ENCODE measurements around the gene RFX5. TPM values are rescaled to one million over a fixed set of nuclear protein-coding genes. Genes with fewer than 3 reads are reported as not detected.

The RFX5 gene
- total RNA-seq, 6 experiments from 2014 or later, result 9.8 to 23.0 (median 16.8) TPM

DNA sequence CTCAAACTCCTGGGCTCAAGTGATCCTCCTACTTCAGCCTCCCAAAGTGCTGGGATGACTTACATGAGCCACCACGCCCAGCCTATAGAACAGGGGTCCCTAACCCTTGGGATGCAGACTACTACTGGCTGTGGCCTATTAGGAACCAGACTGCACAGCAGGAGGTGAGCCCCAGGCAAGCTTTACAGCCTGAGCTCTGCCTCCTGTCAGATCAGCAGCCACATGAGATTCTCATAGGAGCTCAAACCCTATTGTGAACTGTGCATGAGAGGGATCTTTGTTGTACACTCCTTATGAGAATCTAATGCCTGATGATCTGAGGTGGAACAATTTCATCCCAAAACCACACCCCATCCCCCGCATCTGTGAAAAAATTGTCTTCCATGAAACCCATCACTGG lies 39.0 kb upstream of the RFX5 start:
- Histone ChIP-seq H3K9me3 (no peaks in the 10 kb centered on the region), H3K4me3 (no peak overlapping the region), H3K4me1 (peaks cover 0 to 7% (median 0%) of the 10 kb centered on the region in 4 donors), H3K27me3 (no peaks in the 10 kb centered on the region), H3K36me3 (no peaks in the 10 kb centered on the region), H3K27ac (no peak overlapping the region)
- 94% methylated on average over 2 of the region's 2 CpGs for WGBS (ENCODE audit: insufficient coverage, low coverage, low lambda C conversion rate, missing lambda C conversion rate)
- ATAC-seq (no peak), DNase-seq (no peak)
- intact Hi-C loops (cut with DNase I), result no loop called here
- TF ChIP-seq POLR2A (IDR thresholded peaks at IDR 0.05), result no peak
- TF ChIP-seq, protein P1, sequence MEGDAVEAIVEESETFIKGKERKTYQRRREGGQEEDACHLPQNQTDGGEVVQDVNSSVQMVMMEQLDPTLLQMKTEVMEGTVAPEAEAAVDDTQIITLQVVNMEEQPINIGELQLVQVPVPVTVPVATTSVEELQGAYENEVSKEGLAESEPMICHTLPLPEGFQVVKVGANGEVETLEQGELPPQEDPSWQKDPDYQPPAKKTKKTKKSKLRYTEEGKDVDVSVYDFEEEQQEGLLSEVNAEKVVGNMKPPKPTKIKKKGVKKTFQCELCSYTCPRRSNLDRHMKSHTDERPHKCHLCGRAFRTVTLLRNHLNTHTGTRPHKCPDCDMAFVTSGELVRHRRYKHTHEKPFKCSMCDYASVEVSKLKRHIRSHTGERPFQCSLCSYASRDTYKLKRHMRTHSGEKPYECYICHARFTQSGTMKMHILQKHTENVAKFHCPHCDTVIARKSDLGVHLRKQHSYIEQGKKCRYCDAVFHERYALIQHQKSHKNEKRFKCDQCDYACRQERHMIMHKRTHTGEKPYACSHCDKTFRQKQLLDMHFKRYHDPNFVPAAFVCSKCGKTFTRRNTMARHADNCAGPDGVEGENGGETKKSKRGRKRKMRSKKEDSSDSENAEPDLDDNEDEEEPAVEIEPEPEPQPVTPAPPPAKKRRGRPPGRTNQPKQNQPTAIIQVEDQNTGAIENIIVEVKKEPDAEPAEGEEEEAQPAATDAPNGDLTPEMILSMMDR (IDR thresholded peaks at IDR 0.05), result no peak

- no peaks in the 10 kb centered on the region for H3K36me3 ChIP-seq
- no peaks in the 10 kb centered on the region for H3K4me1 ChIP-seq
- TF ChIP-seq POLR2A (IDR thresholded peaks at IDR 0.05), result no peak
- TF ChIP-seq, protein P1 (IDR thresholded peaks at IDR 0.05), result no peak
- DNase-seq (no peak), ATAC-seq (no peak)
- H3K9me3 ChIP-seq, result no peaks in the 10 kb centered on the region
- no peak overlapping the region for H3K27ac ChIP-seq
- intact Hi-C loops (cut with DNase I), result no loop called here
- no peaks in the 10 kb centered on the region for H3K27me3 ChIP-seq
- H3K4me3 ChIP-seq, result no peak overlapping the region
- WGBS (ENCODE audit: insufficient coverage, low coverage, low lambda C conversion rate, missing lambda C conversion rate), result 84% methylated on average over 2 of the region's 3 CpGs
These were observed 37.5 kb upstream of the RFX5 start for GRCh38 chr1:151384584-151384983.

DNA sequence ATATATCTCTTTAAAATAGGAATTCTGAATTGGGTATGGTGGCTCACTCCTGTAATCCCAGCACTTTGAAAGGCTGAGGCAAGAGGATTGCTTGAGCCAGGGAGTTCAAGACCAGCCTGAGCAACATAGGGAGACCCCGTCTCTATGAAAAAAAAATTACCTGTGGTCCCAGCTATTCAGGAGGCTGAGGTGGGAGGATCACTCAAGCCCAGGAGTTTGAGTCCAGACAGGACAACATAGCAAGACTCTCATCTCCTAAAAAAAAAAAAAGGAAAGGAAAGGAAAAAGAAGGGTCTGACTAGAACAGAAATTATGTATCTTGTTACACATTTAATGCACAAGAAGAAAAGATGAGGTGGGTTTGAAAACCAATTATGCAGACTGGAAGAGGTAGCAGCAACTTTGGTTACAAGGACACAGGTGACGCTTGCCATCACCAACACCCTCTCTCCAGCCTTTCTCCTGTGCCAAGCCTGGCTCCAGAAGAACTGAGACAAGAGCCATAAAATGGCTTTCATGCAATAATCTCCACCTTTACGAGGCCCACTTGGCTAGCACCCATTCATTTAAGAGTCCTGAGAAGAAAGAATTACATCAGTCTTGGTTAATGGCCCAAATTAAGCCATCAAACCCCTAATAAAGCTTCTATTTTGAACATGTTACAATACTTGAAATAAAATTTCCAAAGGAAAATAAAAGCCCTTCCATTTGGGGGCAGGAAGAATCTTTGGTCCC lies 30.3 kb upstream of the RFX5 start:
- no peak for ATAC-seq
- Histone ChIP-seq H3K27me3 (no peaks in the 10 kb centered on the region), H3K27ac (no peak overlapping the region), H3K4me3 (no peak overlapping the region), H3K36me3 (no peaks in the 10 kb centered on the region), H3K4me1 (peaks cover 0 to 6% (median 2%) of the 10 kb centered on the region in 4 donors), H3K9me3 (no peaks in the 10 kb centered on the region)
- no peak for TF ChIP-seq POLR2A (IDR thresholded peaks at IDR 0.05)
- TF ChIP-seq, protein P1 (IDR thresholded peaks at IDR 0.05), result no peak
- no peak for DNase-seq
- WGBS (ENCODE audit: insufficient coverage, low coverage, low lambda C conversion rate, missing lambda C conversion rate), result 85% methylated on average over 2 of the region's 3 CpGs
- intact Hi-C loops (cut with DNase I), result no loop called here

DNA sequence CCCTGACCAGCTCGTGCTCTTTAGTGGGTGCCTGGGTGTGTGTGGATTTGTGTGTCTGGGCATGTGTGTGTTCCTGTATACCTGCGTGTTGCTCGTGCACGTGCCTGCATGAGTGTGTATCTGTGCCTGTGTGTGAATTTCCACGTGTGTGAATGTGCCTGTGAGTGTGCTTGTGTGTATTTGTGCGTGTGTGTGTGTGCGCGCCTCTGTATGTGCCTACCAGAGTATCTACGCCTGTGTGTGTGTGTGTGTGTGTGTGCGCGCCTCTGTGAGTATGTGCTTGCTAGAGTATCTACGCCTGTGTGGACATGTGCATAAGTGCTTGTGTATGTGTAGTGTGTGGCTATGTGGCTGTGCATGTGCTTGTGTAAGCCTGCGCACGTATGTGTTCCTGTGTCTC lies 26.1 kb upstream of the RFX5 start:
- WGBS (ENCODE audit: insufficient coverage, low coverage, low lambda C conversion rate, missing lambda C conversion rate), result 90% methylated on average over 10 of the region's 14 CpGs
- H3K4me1 ChIP-seq, result peaks cover 0 to 41% (median 17%) of the 10 kb centered on the region in 4 donors
- no peak overlapping the region for H3K4me3 ChIP-seq
- H3K27me3 ChIP-seq, result no peaks in the 10 kb centered on the region
- peak overlapping the region in 1 of 3 donors; percentile 81 for H3K27ac ChIP-seq
- DNase-seq, result no peak
- ATAC-seq, result no peak
- H3K36me3 ChIP-seq, result peaks cover 0 to 9% (median 0%) of the 10 kb centered on the region in 4 donors
- intact Hi-C loops (cut with DNase I), result no loop called here
- no peaks in the 10 kb centered on the region for H3K9me3 ChIP-seq
- TF ChIP-seq, protein P1 (IDR thresholded peaks at IDR 0.05), result no peak
- no peak for TF ChIP-seq POLR2A (IDR thresholded peaks at IDR 0.05)
